Neural progenitor cell (in vitro differentiated cells): Measurements from ENCODE around the gene ERCC5. TPM values are rescaled to one million over a fixed set of nuclear protein-coding genes. Genes with fewer than 3 reads are reported as not detected.

ENCODE experiments used
- DNase-seq: peaks from one replicate; pipeline ENCODE4 v3.0.0-alpha.2; 2016; ENCODE audit warnings: low spot score
- H2AFZ ChIP-seq: fragments of 200-600 bp; sonication (generic); replicated peaks from 2 replicates; pipeline ENCODE4 v1.6.1; 2016; ENCODE audit warnings: antibody characterized with exemption
- H3F3A ChIP-seq: fragments of 200-600 bp; sonication (generic); 2 replicates; pipeline ENCODE4 v1.6.1; 2016; ENCODE audit warnings: antibody characterized with exemption, low read depth
- H3K27ac ChIP-seq: fragments of 200-600 bp; sonication (generic); 2 replicates; pipeline ENCODE4 v1.5.1; 2016; ENCODE audit warnings: mild to moderate bottlenecking
- H3K27me3 ChIP-seq: fragments of 200-600 bp; sonication (generic); 2 replicates; pipeline ENCODE4 v1.6.1; 2016; ENCODE audit warnings: mild to moderate bottlenecking, moderate library complexity
- H3K36me3 ChIP-seq: fragments of 200-600 bp; sonication (generic); 2 replicates; pipeline ENCODE4 v1.5.1; 2016
- H3K4me1 ChIP-seq: fragments of 200-600 bp; sonication (generic); 2 replicates; pipeline ENCODE4 v1.6.1; 2016; ENCODE audit warnings: mixed run types
- H3K4me2 ChIP-seq: fragments of 200-600 bp; sonication (generic); 2 replicates; pipeline ENCODE4 v1.6.1; 2016
- H3K4me3 ChIP-seq: fragments of 200-600 bp; sonication (generic); 2 replicates; pipeline ENCODE4 v1.5.1; 2016
- H3K79me2 ChIP-seq: fragments of 200-600 bp; sonication (generic); 2 replicates; pipeline ENCODE4 v1.6.1; 2016; ENCODE audit warnings: low read depth
- H3K9ac ChIP-seq: fragments of 200-600 bp; sonication (generic); 2 replicates; pipeline ENCODE4 v1.6.1; 2016
- H3K9me3 ChIP-seq: fragments of 200-600 bp; sonication (generic); 2 replicates; pipeline ENCODE4 v1.5.1; 2016; ENCODE audit warnings: low read depth
- H4K20me1 ChIP-seq: fragments of 200-600 bp; sonication (generic); 2 replicates; pipeline ENCODE4 v1.6.1; 2016; ENCODE audit warnings: low read depth
- H3K27ac Mint-ChIP-seq: 3 replicates; pipeline ENCODE4 v1.8.0; 2021; ENCODE audit warnings: mixed read lengths
- H3K27me3 Mint-ChIP-seq: 2 replicates; pipeline ENCODE4 v1.8.0; 2022; ENCODE audit warnings: low read depth, mild to moderate bottlenecking, inconsistent platforms, moderate library complexity, mixed read lengths; ENCODE audit not compliant: insufficient read depth
- H3K36me3 Mint-ChIP-seq: 3 replicates; pipeline ENCODE4 v1.8.0; 2021; ENCODE audit warnings: mixed read lengths
- H3K4me1 Mint-ChIP-seq: 3 replicates; pipeline ENCODE4 v1.8.0; 2021; ENCODE audit warnings: mixed read lengths
- H3K4me3 Mint-ChIP-seq: 3 replicates; pipeline ENCODE4 v1.8.0; 2021; ENCODE audit warnings: mild to moderate bottlenecking, moderate library complexity, mixed read lengths
- H3K9me3 Mint-ChIP-seq: 3 replicates; pipeline ENCODE4 v1.8.0; 2020; ENCODE audit warnings: mixed read lengths
- CTCF ChIP-seq: fragments of 200-600 bp; sonication (generic); IDR thresholded peaks from 2 replicates; pipeline ENCODE4 v1.5.1; 2017; ENCODE audit warnings: antibody characterized with exemption, mild to moderate bottlenecking
- EZH2 ChIP-seq: fragments of 200-600 bp; sonication (generic); IDR thresholded peaks from 2 replicates; pipeline ENCODE4 v1.6.1; 2017; ENCODE audit warnings: antibody characterized with exemption, mild to moderate bottlenecking, moderate library complexity
- EZH2phosphoT487 ChIP-seq: fragments of 200-600 bp; sonication (generic); IDR thresholded peaks from 2 replicates; pipeline ENCODE4 v1.6.1; 2017; ENCODE audit warnings: antibody characterized with exemption
- total RNA-seq: library from RNA; depleted of rRNA; stranded (reverse); fragments of >200 nt; gene quantifications from 2 replicates; pipeline ENCODE4 v1.2.3, GENCODE V29; 2015; ENCODE audit warnings: low replicate concordance

The ERCC5 gene
- total RNA-seq = 25.9 and 35.1 TPM in 2 replicates

DNA sequence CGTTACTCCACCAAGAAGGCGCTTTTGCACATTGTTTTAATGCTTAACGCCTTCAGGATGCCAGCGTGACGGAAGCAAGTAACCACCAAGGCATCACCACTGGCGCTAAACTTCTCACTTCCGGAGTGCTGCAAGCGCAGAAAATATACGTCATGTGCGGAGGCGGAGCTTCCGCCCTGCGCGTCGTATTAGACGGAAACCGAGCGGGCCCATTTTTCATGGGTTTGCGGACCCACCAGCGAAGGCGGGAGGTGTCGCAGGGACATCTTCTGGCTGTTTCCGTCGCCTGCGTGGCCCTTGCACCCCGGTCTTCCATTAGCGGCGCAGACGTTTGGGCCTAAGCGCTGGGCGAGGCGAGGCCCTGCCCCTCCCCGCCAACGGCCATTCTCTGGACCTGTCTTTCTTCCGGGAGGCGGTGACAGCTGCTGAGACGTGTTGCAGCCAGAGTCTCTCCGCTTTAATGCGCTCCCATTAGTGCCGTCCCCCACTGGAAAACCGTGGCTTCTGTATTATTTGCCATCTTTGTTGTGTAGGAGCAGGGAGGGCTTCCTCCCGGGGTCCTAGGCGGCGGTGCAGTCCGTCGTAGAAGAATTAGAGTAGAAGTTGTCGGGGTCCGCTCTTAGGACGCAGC lies at the start of gene ERCC5:
Gene ERCC5 (plus strand): TSS at position 403 of the 631 bp plus-strand sequence. CDS start 235 bp downstream, outside the sequence.
- Mint-ChIP-seq H3K36me3 (no peaks in the 10 kb centered on the region), H3K27ac (peak within 1 kb of the TSS; percentile 90), H3K9me3 (no peaks in the 10 kb centered on the region), H3K4me3 (peak within 1 kb of the TSS; percentile 89), H3K4me1 (peaks cover 12% of the 10 kb centered on the region), H3K27me3 (peaks cover 2% of the 10 kb centered on the region)
- TF ChIP-seq CTCF = no peak
- TF ChIP-seq EZH2phosphoT487 = no peak
- TF ChIP-seq EZH2 = no peak
- no peaks in the 10 kb centered on the region for H3K27me3 ChIP-seq
- peaks cover 8% of the 10 kb centered on the region for H3K4me1 ChIP-seq
- peak within 1 kb of the TSS; percentile 84 for H2AFZ ChIP-seq
- H3K27ac ChIP-seq = peak within 1 kb of the TSS; percentile 58
- H3K36me3 ChIP-seq = no peaks in the 10 kb centered on the region
- H3K9me3 ChIP-seq = no peaks in the 10 kb centered on the region
- H3K4me3 ChIP-seq = peak within 1 kb of the TSS; percentile 88
- DNase-seq = peak; percentile 95
- H3K79me2 ChIP-seq = peaks cover 21% of the 10 kb centered on the region
- H3F3A ChIP-seq = peaks cover 8% of the 10 kb centered on the region
- H3K9ac ChIP-seq = peak within 1 kb of the TSS; percentile 85
- no peaks in the 10 kb centered on the region for H4K20me1 ChIP-seq
- peak within 1 kb of the TSS; percentile 82 for H3K4me2 ChIP-seq

DNA sequence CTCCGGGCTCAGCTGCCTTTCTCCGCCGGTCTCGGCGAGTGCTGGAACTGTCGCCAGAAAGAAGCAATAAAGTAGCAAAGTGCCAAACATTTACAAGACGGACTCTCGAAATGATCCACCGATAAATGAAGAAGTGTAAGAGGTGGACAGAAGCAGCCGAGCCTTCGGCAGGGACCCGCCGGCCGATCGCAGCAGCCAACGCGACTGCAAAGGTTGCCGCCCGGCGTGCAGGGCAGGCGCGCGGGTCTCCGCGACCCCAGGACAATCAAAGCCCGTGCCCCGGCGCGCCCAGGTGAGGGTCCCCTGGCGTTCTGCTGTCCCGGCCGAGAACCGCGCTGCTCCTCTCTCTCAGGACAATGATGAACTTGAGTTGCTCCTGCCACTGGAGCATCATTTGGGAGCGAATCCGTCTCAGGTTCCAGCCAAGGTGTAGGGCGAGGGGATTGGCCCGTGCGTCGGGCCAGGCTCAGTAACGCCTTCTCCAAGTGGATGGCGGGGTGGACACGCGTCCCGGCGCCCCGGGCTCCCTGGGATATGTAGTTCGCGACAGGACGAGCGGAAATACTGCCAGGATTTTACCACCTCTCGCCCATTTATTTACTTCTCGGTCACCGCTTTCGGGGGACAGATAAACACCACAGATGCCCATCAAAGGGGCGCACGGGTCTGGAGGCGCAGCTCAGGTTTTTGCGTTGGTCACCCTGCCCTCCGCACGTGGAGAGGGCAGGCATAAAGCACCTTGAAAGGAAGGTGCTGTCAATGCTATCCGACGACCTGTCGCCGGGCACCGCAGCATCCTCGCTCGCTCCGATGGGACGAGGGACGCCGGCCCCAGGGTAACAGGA lies 47.0 kb upstream of the ERCC5 start, which contains the start of the genes BIVM and POGLUT2:
Gene BIVM (plus strand): TSS at position 539 of the 845 bp plus-strand sequence. CDS start 8,149 bp downstream, outside the sequence.
Gene POGLUT2 (minus strand): TSS at position 396 of the 845 bp plus-strand sequence. CDS start 306 bp downstream, at position 90.
- DNase-seq = peak; percentile 95
- Histone ChIP-seq H3K4me2 (peak within 1 kb of the TSS; percentile 90), H3K27me3 (peaks cover 39% of the 10 kb centered on the region), H3K9ac (no peak within 1 kb of the TSS), H4K20me1 (no peaks in the 10 kb centered on the region), H3K4me3 (peak within 1 kb of the TSS; percentile 83), H3K4me1 (peaks cover 6% of the 10 kb centered on the region), H3K9me3 (no peaks in the 10 kb centered on the region), H3K27ac (no peak within 1 kb of the TSS), H3K36me3 (no peaks in the 10 kb centered on the region), H3F3A (no peaks in the 10 kb centered on the region), H3K79me2 (peaks cover 6% of the 10 kb centered on the region), H2AFZ (peak within 1 kb of the TSS; percentile 95)
- Mint-ChIP-seq H3K27me3 (peaks cover 5% of the 10 kb centered on the region), H3K9me3 (no peaks in the 10 kb centered on the region), H3K27ac (no peak within 1 kb of the TSS), H3K4me1 (peaks cover 18% of the 10 kb centered on the region), H3K4me3 (peak within 1 kb of the TSS; percentile 99), H3K36me3 (peaks cover 3% of the 10 kb centered on the region)
- peak; percentile 62 for TF ChIP-seq EZH2
- TF ChIP-seq CTCF = no peak

DNA sequence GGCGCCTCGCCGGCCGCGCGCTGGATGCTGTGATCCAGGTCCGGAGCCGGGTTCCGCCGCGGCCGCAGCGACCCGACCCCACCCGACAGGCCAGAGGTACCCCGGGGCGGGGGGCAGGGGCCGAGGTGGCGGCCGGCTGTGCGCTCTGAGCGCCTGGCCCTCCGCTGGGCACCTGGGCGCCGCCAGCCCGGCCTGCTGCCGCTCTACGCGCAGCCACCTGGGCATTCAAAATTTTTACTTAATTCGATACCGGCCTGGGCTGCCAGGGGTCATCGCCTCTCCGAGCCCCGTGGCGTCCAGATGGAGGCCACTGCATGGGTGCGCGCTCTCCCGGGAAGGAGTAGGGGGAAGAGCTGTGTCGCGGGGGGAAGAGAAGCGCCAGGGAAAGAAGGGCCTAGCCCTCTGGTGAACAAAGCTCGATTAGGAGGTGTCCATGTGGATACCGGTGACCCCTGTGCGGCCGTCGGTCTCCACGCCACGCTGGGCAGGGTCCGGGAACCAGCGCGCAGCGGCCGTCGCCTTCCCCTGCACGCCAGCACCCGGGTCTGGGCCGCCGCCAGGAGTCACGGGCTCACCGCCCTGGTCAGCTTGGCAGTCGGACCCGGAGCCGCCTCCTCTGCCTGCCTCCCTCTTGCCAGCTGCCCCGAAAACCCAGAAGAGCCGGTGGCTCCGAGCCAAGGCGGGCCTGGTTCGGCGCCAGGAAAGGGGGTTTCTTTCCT lies 46.2 kb upstream of the ERCC5 start:
- Mint-ChIP-seq H3K27ac (no peak overlapping the region), H3K9me3 (no peaks in the 10 kb centered on the region), H3K36me3 (peaks cover 4% of the 10 kb centered on the region), H3K27me3 (peaks cover 3% of the 10 kb centered on the region), H3K4me3 (peak overlapping the region; percentile 99), H3K4me1 (peaks cover 18% of the 10 kb centered on the region)
- Histone ChIP-seq H3K36me3 (no peaks in the 10 kb centered on the region), H3K4me2 (peak overlapping the region; percentile 90), H3K27me3 (peaks cover 39% of the 10 kb centered on the region), H3K4me1 (peaks cover 6% of the 10 kb centered on the region), H3K4me3 (peak overlapping the region; percentile 83), H3K9ac (no peak overlapping the region), H3K27ac (no peak overlapping the region), H3K9me3 (no peaks in the 10 kb centered on the region), H3F3A (no peaks in the 10 kb centered on the region), H4K20me1 (no peaks in the 10 kb centered on the region), H2AFZ (peak overlapping the region; percentile 92), H3K79me2 (peaks cover 6% of the 10 kb centered on the region)
- DNase-seq = peak; percentile 46
- TF ChIP-seq EZH2phosphoT487 = no peak
- TF ChIP-seq CTCF = no peak
- peak; percentile 54 for TF ChIP-seq EZH2
